Fibroblast of lung (primary cell): ENCODE measurements around the gene N4BP3. TPM values are rescaled to one million over a fixed set of nuclear protein-coding genes. Genes with fewer than 3 reads are reported as not detected.

ENCODE experiments used
- DNase-seq, 2 donors: peaks; one replicate each; pipeline versions ENCODE4 v3.0.0 to v3.0.0-alpha.2; 2010; ENCODE audit warnings: low read depth in 2 of 2
- H2AFZ ChIP-seq: 2 replicates; pipeline ENCODE4 v1.5.1; 2012; ENCODE audit warnings: low read length, control low read depth, inconsistent platforms
- H3K27ac ChIP-seq: 2 replicates; pipeline ENCODE4 v1.5.1; 2011; ENCODE audit warnings: low read length, control low read depth; ENCODE audit not compliant: insufficient read depth
- H3K27me3 ChIP-seq: 2 replicates; pipeline ENCODE4 v1.5.1; 2011; ENCODE audit warnings: mild to moderate bottlenecking, low read length; ENCODE audit not compliant: control insufficient read depth, insufficient read depth
- H3K36me3 ChIP-seq: 2 replicates; pipeline ENCODE4 v1.5.1; 2011; ENCODE audit warnings: low read length; ENCODE audit not compliant: control insufficient read depth, insufficient read depth
- H3K4me1 ChIP-seq: 2 replicates; pipeline ENCODE4 v1.5.1; 2011; ENCODE audit warnings: low read length; ENCODE audit not compliant: control insufficient read depth, insufficient read depth; ENCODE audit errors: extremely low read depth
- H3K4me2 ChIP-seq: 2 replicates; pipeline ENCODE4 v1.5.1; 2011; ENCODE audit warnings: low read length, control low read depth; ENCODE audit not compliant: insufficient read depth; ENCODE audit errors: extremely low read depth
- H3K4me3 ChIP-seq, 4 experiments: fragments of 200-600 bp in 1 of 4; sonication (generic) in 1 of 4; replicated peaks in 1 of 4; 2 replicates each; pipeline ENCODE4 v1.5.1; 2011 to 2016; ENCODE audit warnings: low read length in 4 of 4, low read depth in 3 of 4, mild to moderate bottlenecking in 3 of 4, control low read depth in 2 of 4, inconsistent platforms in 1 of 4, mixed read lengths in 1 of 4; ENCODE audit not compliant: insufficient read depth in 1 of 4; ENCODE audit errors: control extremely low read depth in 1 of 4
- H3K79me2 ChIP-seq: 2 replicates; pipeline ENCODE4 v1.5.1; 2012; ENCODE audit warnings: mild to moderate bottlenecking, low read length, inconsistent platforms; ENCODE audit not compliant: control insufficient read depth, insufficient read depth
- H3K9ac ChIP-seq: 2 replicates; pipeline ENCODE4 v1.5.1; 2011; ENCODE audit warnings: mild to moderate bottlenecking, low read length, control low read depth; ENCODE audit not compliant: insufficient read depth
- H3K9me3 ChIP-seq: 2 replicates; pipeline ENCODE4 v1.5.1; 2012; ENCODE audit warnings: low read depth, low read length; ENCODE audit not compliant: control insufficient read depth, insufficient read depth
- H4K20me1 ChIP-seq: 2 replicates; pipeline ENCODE4 v1.5.1; 2011; ENCODE audit warnings: low read length; ENCODE audit not compliant: control insufficient read depth, insufficient read depth; ENCODE audit errors: extremely low read depth
- EZH2 ChIP-seq: IDR thresholded peaks from 2 replicates; pipeline ENCODE4 v1.5.1; 2012; ENCODE audit warnings: low read length, control low read depth, mild to moderate bottlenecking; ENCODE audit errors: missing control alignments
- polyA plus RNA-seq, 2 donors: library from polyadenylated mRNA; depleted of rRNA in 1 of 2; stranded (reverse) in 1 of 2; unstranded in 1 of 2; fragments of >200 nt; gene quantifications; 2 replicates each; pipeline ENCODE4 v1.2.1, GENCODE V29; 2011 to 2012; ENCODE audit warnings: missing spikeins in 1 of 2
- total RNA-seq: library from RNA; depleted of rRNA; stranded (reverse); fragments of >200 nt; gene quantifications from 2 replicates; pipeline ENCODE4 v1.2.1, GENCODE V29; 2014
- TF ChIP-seq, protein P1 (sequence below), 2 donors: IDR thresholded peaks in 1 of 2; conservative IDR thresholded peaks in 1 of 2; 1 replicate in 1 of 2; 2 replicates in 1 of 2; pipeline ENCODE4 v1.5.1; 2011 to 2012; ENCODE audit warnings: low read length in 2 of 2, control low read depth in 1 of 2, inconsistent platforms in 1 of 2, low read depth in 1 of 2, mild to moderate bottlenecking in 1 of 2

Gene N4BP3
- total and polyA plus RNA-seq, 2 donors (not counting 1 experiment from before 2014, with no cell fraction given) = 0.19 to 0.83 TPM

GRCh38 chr5:178150977-178151734, 37.8 kb downstream of the N4BP3 start:
- Histone ChIP-seq H3K79me2 (peaks cover 7% of the 10 kb centered on the region), H3K36me3 (peaks cover 16% of the 10 kb centered on the region), H4K20me1 (no peaks in the 10 kb centered on the region), H3K27ac (no peak overlapping the region), H3K4me3 (no peak overlapping the region), H2AFZ (no peak overlapping the region), H3K9me3 (no peaks in the 10 kb centered on the region), H3K4me2 (no peak overlapping the region), H3K4me1 (no peaks in the 10 kb centered on the region), H3K9ac (no peak overlapping the region), H3K27me3 (no peaks in the 10 kb centered on the region)
- TF ChIP-seq, protein P1, sequence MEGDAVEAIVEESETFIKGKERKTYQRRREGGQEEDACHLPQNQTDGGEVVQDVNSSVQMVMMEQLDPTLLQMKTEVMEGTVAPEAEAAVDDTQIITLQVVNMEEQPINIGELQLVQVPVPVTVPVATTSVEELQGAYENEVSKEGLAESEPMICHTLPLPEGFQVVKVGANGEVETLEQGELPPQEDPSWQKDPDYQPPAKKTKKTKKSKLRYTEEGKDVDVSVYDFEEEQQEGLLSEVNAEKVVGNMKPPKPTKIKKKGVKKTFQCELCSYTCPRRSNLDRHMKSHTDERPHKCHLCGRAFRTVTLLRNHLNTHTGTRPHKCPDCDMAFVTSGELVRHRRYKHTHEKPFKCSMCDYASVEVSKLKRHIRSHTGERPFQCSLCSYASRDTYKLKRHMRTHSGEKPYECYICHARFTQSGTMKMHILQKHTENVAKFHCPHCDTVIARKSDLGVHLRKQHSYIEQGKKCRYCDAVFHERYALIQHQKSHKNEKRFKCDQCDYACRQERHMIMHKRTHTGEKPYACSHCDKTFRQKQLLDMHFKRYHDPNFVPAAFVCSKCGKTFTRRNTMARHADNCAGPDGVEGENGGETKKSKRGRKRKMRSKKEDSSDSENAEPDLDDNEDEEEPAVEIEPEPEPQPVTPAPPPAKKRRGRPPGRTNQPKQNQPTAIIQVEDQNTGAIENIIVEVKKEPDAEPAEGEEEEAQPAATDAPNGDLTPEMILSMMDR (conservative IDR thresholded peaks at IDR 0.05 in 1 of 2, IDR thresholded peaks at IDR 0.05 in 1 of 2; ENCODE audit: low read depth in 1 of 2, low read length in 2 of 2) = peak in 1 of 2 donors; percentile 18
- no peak for TF ChIP-seq EZH2
- peak in 1 of 2 donors; percentile 20 for DNase-seq

DNA sequence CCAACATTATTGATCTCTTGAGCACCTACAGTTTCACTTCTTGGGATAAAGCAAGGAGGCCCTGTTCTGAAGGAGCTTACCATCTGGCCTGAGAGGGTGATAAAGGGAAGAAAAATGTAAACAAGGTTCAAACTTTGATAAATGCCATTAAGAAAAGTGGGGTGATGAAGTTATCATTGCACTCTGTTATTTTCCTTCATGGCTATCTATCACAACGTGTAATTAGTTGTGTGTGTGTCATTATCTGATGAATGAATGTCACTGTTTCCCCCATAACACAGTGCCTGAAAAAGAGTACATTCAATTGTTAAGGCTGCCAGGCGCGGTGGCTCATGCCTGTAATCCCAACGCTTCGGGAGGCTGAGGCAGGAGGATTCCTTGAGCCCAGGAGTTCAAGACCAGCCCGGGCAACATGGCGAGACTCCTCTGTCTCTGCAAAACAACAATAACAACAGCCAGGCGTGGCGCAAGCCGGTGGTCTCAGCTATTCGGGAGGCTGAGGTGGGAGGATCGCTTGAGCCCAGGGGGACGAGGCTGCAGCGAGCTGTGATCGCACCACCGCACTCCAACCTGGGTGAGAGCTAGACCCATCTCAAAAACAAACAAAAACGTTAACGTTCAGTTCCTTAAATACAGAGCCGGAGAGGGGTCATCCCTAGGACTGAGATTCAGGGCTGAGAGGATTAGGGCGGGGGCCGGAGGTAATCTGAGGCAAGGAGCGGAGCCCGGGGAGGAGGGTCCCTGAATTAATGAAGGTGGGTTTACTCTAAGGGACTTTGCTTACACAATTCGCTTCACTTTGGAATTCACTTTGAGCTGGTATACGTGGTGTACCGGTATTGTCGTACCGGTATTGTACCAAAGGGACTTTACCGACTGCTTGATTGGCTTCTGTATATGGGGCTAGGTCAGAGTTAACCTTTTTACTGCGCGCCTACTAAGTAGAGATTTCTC, 39.4 kb downstream of the N4BP3 start:
- Histone ChIP-seq H3K9me3 (no peaks in the 10 kb centered on the region), H3K79me2 (peaks cover 7% of the 10 kb centered on the region), H3K4me3 (peak overlapping the region; percentile 77 to 100 (median 88)), H3K4me2 (peak overlapping the region; percentile 96), H3K27me3 (no peaks in the 10 kb centered on the region), H3K9ac (peak overlapping the region; percentile 83), H3K36me3 (peaks cover 7% of the 10 kb centered on the region), H3K4me1 (no peaks in the 10 kb centered on the region), H4K20me1 (no peaks in the 10 kb centered on the region), H2AFZ (peak overlapping the region; percentile 25), H3K27ac (peak overlapping the region; percentile 73)
- TF ChIP-seq, protein P1 (conservative IDR thresholded peaks at IDR 0.05 in 1 of 2, IDR thresholded peaks at IDR 0.05 in 1 of 2; ENCODE audit: low read depth in 1 of 2, low read length in 2 of 2) = no peak
- TF ChIP-seq EZH2 = no peak
- DNase-seq = no peak
